GM03348 (cell line): ENCODE data around the gene MYH11.

ENCODE experiments used
- DNase-seq: peaks from one replicate; pipeline ENCODE4 v3.0.0; 2012; ENCODE audit warnings: low spot score

MYH11 gene

DNA sequence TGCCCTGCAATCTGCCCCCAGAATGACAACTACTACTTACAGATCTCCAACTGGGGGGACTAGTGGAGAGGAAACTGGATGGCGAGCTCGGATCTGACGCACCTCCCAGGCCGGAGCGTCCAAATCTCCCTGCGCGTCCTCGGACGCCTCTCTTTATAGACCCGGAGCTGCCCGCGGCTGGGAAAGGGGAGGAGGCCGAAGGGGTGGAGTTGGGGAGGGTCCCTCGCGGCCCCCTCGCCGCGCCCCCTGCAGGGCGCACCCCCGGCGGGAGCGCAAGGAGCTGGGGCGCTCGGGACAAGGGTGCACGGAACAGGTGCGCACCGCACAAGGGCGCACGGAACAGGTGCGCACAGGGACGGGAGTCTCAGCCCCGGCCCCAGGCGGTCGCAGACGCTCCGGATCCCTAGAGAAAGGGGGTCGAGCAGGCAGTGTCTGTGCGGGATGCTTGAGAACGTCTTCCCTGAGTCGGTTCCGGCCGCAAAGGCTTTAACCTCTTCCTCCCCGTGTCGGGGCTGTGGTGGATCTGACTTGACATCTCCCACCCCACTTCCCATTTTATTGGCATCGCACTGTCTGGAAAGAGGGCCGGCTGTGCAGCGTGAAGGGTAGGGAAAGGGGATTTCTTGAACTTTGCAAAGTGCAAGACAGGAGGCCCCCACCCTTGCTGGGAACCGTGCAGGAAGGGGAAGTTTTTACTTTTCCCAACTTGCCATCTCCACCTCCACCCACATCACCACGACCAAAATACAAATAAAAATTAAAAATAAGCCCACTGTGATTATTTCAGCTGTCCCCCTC, at the start of gene MYH11:
MYH11 (minus strand) TSS at position 128 of the 798 bp plus-strand sequence. CDS start 18,776 bp downstream, outside the sequence.
- DNase-seq, result no peak

DNA sequence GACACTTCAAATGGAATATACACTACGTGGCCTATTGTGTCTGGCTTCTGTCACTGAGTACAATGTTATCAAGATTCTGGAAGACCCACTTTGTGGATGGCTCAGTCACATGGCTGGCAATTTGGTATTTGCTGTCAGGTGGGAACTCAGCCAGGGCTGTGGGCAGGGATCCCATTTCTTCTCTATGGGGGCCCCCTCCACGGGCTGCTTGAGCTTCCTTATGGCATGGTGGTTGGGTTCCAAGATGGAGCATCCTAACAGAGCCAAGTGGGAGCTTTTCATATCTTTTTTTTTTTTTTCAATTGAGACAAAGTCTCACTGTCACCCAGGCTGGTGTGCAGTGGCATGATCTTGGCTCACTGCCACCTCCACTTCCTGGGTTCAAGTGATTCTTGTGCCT, 49.6 kb upstream of the MYH11 start:
- DNase-seq, result no peak

DNA sequence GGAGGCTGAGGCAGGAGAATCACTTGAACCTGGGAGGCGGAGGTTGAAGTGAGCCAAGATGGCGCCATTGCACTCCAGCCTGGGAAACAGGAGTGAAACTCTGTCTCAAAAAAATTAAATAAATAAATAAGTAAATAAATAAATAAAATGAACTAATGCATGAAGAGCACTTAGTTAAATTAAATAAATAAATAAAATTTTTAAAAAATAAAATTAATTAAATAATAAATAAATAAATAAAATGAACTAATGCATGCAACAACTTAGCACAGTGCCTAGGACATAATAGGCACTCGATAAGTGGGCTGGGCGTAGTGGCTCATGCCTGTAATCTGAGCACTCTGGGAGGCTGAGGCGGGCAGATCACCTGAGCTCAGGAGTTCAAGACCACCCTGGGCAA, 47.1 kb upstream of the MYH11 start:
- DNase-seq, result no peak

DNA sequence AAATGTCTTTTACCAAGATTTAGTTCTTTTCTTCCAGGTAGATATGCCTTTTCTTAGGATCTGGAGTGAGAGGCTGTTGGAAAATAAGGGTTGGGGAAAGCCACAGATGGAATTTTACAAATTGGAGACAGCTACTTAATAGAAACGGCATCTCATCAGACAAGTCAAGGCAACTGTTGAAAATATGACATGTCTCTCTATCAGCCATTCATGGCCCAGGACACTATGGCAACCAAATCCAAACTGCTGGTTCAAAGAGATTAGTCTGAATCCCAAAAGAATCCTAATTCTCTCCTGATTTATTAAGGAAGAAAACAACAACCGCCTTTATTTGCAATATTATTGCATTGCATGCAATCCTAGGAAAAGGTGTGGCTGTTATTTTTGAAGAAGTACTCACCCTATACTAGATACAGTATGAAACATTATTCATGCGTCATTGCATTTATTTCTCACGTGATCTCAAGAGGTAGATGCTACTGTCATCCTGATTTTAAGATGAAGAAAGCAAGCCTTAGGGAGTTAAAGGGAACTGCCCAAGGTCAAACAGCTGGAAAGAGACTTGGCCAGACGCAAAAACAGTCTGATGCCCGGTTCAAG, 44.2 kb upstream of the MYH11 start:
- no peak for DNase-seq

DNA sequence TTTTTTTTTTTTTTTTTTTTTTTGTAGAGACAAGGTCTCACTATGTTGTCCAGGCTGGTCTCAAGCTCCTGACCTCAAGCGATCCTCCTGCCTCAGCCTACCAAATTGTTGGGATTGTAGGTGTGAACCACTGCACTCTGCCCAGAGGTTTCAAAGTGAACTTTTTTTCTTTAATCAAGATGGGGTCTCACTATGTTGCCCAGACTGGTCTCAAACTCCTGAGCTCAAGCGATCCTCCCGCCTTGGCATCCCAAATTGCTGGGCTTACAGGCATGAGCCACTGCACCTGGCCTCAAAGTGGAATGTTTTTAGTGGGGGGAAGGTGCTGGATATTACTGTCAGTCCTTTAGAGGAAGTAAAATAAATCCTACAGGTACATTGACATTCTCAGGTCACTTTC, 43.5 kb upstream of the MYH11 start:
- no peak for DNase-seq

DNA sequence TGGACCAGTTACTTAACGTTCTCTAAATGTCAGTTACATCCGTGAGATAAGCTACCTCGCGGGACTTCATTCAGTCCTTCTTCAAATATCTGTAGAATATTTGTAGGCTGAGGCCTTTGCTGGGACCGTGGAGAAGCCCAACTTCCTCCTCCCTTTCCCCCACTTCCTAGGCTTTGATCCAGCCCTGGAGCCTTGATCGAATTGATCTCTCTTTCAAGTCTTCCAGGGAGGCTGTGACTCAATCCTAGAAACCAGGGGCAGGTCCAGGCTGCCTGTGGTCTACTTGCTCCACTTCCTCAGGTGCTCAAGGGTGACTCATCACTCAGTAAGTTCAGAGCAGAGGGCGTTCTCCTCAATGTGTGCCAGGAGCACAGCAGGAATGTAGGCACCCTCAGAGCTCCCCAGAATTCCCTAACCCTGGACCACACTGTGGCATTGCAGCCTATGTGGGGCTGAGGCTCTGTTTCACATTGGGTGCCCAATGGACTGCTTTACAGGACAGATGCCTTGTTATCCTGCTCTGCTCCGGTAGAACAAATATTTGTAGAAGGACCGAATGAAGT, 42.8 kb upstream of the MYH11 start:
- DNase-seq, result peak; percentile 72

DNA sequence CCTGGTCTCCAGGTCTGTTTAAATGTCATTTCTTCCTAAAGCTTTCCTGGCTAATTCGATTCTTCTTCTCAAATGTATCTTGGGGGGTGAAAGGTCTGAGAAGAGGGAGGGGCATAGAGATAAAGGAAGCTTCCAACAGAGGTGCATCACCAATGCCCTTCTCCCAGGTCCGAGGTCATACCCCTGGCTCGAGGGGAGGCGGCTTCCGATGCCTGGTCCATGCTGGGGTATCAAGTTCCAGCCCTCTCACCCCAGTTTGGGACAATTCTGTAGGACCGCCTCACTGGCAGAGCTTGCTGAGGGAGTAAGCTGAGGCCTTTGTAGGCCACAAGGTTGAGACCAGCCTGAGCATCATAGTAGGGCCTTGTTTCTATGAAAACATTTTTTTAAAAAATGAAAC, 41.8 kb upstream of the MYH11 start:
- DNase-seq, result no peak

DNA sequence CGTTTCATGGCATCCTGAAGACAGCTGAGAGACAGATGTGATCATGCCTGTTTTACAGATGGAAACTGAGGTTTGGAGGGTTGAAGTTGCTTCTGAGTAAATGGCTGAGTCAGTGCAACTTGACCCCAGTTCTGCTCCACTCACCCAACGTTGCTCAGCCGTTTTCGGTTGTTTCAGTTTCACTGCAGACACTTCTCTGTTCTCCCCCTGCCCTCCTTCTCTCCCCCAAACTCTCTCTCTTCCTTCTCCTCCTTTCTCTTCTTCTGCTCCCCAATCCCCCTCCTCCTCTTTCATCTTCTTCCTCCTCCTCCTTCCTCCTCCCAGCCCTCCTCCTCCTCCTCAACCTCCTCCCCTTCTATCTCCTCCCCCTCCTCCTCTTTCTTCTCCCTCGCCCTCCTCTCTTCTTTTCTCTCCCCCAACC, 41.0 kb upstream of the MYH11 start:
- peak; percentile 62 for DNase-seq

DNA sequence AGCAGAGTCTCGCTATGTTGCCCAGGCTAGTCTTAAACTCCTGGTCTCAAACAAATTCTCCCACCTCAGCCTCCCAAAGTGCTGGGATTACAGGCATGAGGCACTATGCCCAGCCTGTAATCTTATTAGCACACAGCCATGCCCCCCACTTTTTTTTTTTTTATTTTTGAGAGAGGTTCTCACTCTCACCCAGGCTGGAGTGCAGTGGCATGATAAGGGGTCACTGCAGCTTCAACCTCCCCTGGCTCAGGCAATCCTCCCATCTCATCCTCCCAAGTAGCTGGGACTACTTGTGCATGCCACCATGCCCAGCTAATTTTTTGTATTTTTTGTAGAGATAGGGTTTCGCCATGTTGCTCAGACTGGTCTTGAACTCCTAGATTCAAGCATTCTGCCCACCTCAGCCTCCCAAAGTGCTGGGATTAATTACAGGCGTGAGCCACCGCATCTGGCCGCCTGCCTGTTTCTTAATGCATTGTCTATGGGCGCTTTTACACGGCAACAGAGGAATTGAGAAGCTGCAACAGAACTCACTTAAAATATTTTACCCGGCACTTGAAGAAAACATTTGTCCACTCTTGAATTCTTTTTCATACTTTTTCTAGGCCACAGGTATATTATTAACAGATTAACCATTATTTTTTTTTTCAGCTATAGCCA, 40.4 kb upstream of the MYH11 start:
- no peak for DNase-seq

DNA sequence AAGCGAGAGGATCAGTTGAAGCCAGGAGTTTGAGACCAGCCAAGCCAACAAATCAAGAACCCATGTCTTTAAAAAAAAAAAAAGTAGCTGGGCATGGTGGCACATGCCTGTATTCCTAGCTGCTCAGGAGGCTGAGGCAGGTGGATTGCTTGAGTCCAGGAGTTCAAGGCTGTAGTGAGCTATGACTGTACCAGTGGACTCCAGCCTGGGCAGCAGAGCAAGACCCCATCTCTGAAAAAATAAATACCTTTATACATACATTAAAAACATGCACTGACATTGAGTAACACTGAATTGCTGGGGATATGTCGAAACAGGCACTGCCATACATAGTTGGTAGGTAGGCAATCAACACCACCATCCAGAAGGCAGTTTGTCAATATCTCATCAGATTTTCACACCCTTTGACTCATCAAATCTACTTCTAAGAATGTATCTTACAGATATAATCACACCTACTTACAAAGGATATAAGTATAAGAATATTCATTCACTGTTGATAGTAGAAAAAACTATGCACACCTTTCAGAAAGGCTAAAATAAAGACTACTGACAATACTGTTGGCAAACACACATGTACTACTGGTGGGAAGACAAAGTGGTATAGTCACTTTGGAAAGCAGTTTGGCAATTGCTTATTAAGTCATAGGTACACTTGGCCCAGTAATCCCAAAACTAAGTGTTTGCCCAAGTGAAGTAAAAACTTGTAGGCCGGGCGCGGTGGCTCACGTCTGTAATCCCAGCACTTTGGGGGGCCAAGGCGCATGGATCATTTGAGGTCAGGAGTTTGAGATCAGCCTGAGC, 37.9 kb upstream of the MYH11 start:
- no peak for DNase-seq

DNA sequence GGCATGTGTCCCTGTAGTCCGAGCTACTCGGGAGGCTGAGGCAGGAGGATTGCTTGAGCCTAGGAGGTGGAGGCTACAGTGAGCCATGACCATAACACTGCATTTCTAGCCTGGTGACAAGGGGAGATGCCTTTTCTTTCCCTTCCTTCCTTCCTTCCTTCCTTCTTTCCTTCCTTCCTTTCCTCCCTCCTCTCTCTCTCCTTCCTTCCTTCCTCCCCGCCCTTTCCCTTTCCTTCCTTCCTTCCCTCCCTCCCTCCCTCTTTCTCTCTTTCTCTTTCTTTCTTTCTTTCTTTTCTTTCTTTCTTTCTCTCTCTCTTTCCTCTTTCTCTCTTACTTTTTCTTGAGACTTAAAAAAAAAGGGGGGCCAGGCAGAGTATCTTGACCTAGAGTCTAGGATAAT, 34.7 kb upstream of the MYH11 start:
- no peak for DNase-seq

DNA sequence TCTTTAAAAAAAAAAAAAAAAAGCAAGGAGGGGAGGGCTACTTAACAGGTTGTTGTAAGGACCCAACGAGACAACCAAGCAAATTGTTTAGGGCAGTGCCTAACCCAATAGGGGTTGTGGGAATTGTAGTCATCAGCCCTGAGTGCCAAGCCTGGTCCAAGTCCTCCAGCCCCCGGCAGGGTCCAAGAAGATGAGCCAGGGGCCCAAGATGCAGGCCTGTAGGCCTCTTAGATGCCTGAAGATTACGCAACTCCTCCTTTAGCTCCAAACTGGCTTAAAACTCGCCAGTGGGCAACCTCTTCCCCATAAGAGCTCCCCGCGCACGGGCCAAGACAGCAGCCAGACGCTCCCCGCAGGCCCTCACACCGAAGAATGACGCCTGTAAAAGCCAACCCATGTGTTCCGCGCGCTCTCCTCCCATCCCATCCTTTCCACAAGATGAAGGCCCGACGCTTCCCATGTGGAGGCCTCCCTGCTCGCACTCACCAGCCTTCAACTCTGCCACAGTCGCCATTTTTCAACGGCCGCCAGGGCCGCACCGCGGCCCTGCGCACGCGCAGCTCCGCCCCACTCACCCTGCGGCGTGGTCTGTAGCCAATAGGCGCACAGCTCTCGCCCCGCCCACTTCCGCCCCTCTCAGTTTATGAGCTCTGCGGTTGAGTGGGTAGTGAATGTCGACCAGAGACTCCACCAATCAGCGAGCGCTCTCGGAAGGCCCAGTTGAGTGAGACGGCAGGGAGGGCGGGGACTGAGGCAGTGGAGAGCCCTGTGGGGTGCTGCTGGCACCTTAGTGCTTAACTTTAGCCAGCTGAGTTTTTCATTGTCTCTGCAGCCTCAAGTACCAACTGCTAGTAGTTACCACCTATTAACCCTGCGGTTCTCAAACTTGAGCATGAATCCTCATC, 31.5 kb upstream of the MYH11 start, which contains the start of gene CEP20:
CEP20 (minus strand) TSS at position 532 of the 905 bp plus-strand sequence; CDS start at position 514, 18 bp downstream.
- peak; percentile 100 for DNase-seq

DNA sequence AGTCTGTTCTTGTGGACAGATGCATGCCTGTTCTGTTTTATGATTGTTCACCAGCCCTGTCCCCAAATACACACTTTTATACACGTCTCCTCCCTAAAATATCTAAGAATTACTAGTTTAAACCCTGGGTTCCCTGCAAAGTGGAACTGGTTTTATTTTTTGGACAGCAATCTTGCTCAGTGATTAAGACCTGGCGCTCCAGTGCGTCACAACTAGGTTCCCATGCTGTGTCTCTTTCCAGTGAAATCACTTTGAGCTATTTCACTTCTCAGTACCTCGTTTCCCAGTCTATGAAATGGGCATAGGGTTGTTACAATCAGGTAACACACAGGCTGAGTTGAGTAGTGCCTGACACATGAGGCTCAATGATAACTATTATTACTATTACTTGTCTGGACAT, 30.5 kb upstream of the MYH11 start:
- DNase-seq, result no peak

DNA sequence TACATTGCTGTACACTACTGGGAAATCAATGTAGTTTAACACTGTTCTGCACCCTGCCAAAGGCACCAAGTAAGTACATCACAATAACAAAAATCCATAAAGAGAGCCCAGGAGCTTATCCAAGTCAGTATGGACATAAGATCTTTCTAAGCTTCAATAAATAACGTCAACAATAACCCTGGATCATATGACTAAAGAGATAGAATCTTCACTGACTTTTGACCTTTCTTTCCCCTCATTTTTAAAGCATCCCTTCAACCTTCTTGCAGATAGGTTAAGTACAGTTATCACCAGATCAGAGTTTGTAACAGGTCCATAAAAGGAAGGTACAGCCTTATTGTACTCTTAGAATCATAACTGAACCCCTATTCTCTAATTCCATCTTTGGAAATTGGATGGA, 29.2 kb upstream of the MYH11 start:
- DNase-seq, result no peak

DNA sequence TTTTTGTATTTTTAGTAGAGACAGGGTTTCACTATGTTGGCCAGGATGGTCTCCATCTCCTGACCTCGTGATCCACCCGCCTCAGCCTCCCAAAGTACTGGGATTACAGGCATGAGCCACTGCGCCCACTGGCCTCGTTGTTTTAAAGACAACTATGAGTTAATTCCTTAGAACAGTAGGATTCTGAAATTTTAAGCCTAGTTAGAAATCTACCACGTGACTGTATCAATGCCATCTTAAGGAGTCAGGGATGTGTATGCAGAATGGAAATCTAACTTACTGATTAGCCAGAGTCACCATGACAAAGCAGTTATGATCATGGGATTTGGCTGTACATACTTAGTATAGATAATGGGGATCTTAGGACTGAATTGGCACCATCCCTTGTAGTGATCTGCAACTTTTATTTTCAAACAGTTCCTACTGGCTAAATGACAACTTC, 28.8 kb upstream of the MYH11 start:
- no peak for DNase-seq

DNA sequence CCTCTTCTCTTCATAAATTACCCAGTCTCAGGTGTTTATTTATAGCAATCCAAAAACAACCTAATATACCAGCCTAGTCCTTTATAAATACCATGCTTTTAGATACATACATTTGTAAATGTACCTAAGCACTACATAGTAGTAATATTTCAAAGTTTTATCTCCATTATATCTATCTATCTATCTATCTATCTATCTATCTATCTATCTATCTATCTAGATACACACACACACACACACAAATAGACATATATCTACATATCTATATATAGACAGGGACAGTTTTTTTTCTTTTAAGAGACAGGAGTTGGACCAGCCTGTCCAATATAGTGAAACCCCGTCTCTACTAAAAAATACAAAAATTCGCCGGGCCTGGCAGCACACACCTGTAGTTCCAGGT, 25.7 kb upstream of the MYH11 start:
- no peak for DNase-seq

DNA sequence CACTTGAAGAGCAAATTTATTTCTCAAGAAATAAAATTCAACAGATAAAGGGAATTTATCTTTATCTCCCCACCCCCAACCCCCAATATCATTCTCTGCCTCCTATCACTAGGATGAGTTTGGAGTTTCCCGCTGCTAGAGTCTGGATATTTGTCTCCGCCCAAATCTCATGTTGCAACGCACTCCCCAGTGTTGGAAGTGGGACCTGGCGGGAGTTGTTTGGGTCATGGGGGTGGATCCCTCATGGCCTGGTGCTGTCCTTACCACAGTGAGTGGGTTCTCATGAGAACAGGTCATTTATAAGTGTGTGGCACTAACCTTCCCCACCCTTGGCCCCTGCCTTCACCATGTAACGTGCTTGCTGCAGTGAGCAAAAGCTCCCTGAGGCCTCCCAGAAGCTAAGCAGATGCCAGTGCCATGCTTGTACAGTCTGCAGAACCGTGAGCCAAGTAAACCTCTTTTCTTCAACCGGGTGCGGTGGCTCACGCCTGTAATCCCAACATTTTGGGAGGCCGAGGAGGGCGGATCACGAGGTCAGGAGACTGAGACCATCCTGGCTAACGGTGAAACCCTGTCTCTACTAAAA, 25.1 kb upstream of the MYH11 start:
- DNase-seq, result no peak

DNA sequence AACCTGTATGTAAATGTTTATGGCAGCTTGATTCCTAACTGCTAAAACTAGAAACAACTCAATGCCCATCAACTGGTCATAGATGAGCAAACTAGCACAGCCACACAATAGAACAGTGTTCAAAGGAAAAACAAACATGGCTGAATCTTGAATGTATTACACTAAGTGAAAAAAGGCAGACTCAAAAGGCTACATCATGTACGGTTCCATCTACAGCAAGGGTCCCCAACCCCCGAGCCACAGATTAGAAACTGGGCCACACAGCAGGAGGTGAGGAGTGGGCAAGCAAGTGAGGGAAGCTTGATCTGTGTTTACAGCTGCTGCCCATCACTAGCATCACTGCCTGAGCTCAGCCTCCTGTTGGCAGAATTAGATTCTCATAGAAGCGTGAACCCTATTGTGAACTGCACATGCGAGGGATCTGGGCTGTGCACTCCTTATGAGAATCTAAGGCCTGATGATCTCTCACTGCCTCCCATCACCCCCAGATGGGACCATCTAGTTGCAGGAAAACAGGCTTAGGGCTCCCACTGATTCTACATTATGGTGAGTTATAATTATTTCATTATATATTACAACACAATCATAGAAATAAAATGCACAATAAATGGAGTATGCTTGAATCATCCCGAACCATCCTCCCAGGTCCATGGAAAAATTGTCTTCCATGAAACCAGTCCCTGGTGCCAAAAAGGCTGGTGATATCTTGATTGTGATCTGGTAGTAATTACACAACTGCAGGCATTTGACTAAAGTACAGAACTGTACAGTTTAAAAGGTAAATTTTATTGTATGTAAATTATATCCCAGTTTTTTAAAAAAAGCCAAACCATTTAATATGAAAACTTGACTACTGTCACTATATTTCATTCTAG, 23.8 kb upstream of the MYH11 start:
- DNase-seq, result no peak

DNA sequence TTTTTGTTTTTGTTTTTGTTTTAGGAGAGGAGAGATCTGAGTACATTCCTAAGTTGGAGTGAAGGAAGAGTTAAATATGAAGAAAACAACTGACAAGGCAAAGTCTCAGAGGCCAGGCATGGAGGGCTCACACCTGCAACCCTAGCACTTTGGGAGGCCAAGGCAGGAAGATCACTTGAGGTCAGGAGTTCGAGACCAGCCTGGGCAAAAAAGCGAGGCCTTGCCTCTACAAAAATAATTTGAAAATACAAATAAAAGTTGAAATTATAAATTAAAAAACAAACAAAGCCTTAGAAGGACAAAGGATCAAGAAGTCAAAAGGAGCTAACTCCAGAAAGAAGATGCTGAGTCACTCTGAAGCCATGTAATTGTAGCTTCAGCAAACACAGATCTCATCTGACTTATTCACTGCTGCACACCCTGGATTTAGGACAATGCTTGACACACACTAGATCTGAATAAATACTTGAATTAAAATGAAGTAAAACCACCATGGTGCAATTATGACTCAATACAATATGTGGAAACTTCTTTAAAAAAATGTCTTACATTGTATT, 22.5 kb upstream of the MYH11 start:
- DNase-seq, result peak; percentile 88
